Measurements from ENCODE around the gene ARMC6.

DNA sequence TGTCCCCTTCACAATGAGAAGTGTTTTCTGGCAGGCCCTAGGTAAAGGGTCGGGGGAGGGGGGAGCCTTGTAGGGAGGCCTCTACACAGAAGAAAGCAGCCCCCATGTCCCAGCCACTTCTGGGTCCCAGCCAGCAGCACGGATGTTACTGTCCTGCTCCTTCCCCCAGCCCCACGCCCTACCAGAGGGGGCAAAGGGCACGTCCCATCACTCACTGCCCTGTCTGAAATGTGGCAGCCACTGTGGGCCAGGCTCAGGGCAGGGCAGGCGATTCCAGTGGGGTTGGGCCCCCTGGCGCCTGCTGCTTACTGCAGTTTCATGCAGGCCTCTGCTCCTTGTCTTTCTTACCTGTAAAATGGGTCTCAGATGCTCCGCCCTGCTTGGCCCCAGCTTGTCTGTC lies 24.3 kb downstream of the ARMC6 start:
- TF ChIP-seq, protein P1, sequence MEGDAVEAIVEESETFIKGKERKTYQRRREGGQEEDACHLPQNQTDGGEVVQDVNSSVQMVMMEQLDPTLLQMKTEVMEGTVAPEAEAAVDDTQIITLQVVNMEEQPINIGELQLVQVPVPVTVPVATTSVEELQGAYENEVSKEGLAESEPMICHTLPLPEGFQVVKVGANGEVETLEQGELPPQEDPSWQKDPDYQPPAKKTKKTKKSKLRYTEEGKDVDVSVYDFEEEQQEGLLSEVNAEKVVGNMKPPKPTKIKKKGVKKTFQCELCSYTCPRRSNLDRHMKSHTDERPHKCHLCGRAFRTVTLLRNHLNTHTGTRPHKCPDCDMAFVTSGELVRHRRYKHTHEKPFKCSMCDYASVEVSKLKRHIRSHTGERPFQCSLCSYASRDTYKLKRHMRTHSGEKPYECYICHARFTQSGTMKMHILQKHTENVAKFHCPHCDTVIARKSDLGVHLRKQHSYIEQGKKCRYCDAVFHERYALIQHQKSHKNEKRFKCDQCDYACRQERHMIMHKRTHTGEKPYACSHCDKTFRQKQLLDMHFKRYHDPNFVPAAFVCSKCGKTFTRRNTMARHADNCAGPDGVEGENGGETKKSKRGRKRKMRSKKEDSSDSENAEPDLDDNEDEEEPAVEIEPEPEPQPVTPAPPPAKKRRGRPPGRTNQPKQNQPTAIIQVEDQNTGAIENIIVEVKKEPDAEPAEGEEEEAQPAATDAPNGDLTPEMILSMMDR (IDR thresholded peaks at IDR 0.05; ENCODE audit: extremely low read depth in 1 of 2, insufficient read depth in 1 of 2, low read depth in 1 of 2, low read length in 2 of 2), result no peak
- TF ChIP-seq POLR2A (IDR thresholded peaks at IDR 0.05; ENCODE audit: low read depth, low read length) (no peak), EZH2 (IDR thresholded peaks at IDR 0.05; ENCODE audit: borderline replicate concordance, low read depth, low read length, severe bottlenecking) (no peak), JUN (IDR thresholded peaks at IDR 0.05; ENCODE audit: borderline replicate concordance, insufficient read depth, insufficient read length, low read depth) (no peak), POLR2AphosphoS5 (IDR thresholded peaks at IDR 0.05; ENCODE audit: insufficient read depth, low read depth, low read length) (no peak), FOS (IDR thresholded peaks at IDR 0.05; ENCODE audit: borderline replicate concordance, insufficient read depth, low read length) (no peak)
- TF ChIP-seq, protein P2, sequence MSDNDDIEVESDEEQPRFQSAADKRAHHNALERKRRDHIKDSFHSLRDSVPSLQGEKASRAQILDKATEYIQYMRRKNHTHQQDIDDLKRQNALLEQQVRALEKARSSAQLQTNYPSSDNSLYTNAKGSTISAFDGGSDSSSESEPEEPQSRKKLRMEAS (IDR thresholded peaks at IDR 0.05; ENCODE audit: insufficient read depth, insufficient read length), result no peak

Measured in endothelial cell of umbilical vein (primary cell).